Stimulated activated CD8-positive, alpha-beta memory T cell treated with anti-CD3 and anti-CD28 coated beads, Interleukin-15, amount 100 ng/mL, for 1 hour (primary cell): ENCODE data around the gene TP53I11.

Experiments used
- DNase-seq: peaks from one replicate; pipeline ENCODE4 v3.0.0-alpha.2; 2020; ENCODE audit warnings: low read depth

The TP53I11 gene

GRCh38 chr11:44885065-44885810, 65.4 kb downstream of the TP53I11 start:
- no peak for DNase-seq

DNA sequence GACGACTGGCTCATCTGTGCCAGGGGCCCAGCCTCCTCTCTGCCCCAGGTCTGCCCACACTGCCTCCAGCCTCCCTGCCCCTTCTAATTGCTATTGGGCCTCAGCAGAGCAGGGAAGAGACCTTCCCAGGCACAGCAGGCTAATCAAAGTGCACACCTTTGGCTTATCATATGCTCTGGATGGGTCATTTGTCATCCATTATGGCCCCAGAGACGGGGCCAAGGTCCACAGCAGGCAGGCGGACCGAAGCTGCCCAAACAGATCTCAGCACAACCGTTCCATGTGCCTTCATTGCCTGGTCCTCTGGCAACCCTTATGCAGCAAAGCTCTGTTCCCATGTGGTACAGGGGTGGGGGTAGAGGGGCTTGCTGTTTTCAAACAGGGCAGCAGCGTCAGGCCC, 66.6 kb downstream of the TP53I11 start:
- no peak for DNase-seq

DNA sequence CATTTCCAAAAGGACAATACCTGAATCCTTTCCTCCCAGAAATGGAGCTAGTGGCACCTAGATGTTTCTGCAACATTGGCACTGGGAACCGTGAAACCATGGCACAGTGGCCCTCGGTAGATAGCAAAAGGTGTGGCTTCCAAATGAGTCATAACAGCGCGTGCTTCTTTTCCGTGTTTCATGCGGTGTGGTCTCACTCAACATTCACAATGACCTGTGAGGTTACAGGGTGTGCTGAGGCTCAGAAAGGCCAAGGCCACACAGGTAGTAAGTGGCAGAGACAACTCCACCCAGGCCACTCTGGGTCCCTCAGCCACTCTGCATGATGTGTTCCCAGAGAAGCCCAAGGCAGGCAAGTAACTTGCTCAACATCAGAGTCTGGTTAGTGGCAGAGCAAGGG, 67.4 kb downstream of the TP53I11 start:
- no peak for DNase-seq
